ENCODE data around the gene NCK2. TPM values are rescaled to one million over a fixed set of nuclear protein-coding genes. Genes with fewer than 3 reads are reported as not detected.

NCK2 gene
- polyA plus RNA-seq, 1 of the 3 experiments (the other 2 are of a cell fraction), result 42.8 TPM

DNA sequence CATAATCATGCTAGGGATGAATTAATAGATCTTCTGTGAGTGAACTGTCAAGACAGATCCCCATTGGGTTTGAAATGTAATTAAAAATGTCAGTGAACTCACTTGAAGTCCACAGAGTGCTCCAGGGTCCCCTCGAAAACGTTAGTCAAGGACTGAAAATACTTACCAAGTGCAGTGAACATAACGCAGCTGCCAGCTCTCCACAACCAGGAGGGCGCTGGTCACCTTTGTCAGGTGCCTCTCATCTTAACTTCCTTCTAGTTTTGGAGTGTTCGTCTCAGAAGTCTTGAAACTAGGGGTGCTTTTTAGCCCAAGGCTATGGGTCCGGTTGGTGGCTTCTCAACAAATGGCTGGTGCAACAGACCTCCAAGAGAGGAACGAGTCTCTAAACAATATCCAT, 70.7 kb downstream of the NCK2 start:
- Histone ChIP-seq H3K36me3 (replicated peaks in 1 of 2; ENCODE audit: control insufficient read depth in 1 of 2, insufficient read depth in 2 of 2, low read length in 1 of 2) (peaks cover 7 to 9% of the 10 kb centered on the region in 2 experiments), H3K9ac (no peak overlapping the region), H3K4me2 (no peak overlapping the region), H3K4me1 (ENCODE audit: control insufficient read depth in 1 of 2, insufficient read depth in 2 of 2, low read depth in 1 of 2, low read length in 1 of 2) (peaks cover 0 to 30% of the 10 kb centered on the region in 2 experiments; a peak in 2 of 4 replicates), H3K79me2 (ENCODE audit: insufficient read depth) (peaks cover 34% of the 10 kb centered on the region; the same call in 1 of the 2 replicates), H3K9me2 (no peaks in the 10 kb centered on the region), H3K27me3 (ENCODE audit: insufficient read depth) (no peaks in the 10 kb centered on the region), H3K9me3 (no peaks in the 10 kb centered on the region), H3K4me3 (ENCODE audit: low read depth in 2 of 2, low read length in 1 of 2) (no peak overlapping the region), H2AFZ (ENCODE audit: low read depth) (no peak overlapping the region), H3F3A (replicated peaks; ENCODE audit: insufficient read depth) (no peaks in the 10 kb centered on the region), H3K27ac (ENCODE audit: low read depth in 2 of 2, low read length in 1 of 2) (no peak overlapping the region), H4K20me1 (ENCODE audit: insufficient read depth) (peaks cover 51% of the 10 kb centered on the region)
- TF ChIP-seq, protein P1, sequence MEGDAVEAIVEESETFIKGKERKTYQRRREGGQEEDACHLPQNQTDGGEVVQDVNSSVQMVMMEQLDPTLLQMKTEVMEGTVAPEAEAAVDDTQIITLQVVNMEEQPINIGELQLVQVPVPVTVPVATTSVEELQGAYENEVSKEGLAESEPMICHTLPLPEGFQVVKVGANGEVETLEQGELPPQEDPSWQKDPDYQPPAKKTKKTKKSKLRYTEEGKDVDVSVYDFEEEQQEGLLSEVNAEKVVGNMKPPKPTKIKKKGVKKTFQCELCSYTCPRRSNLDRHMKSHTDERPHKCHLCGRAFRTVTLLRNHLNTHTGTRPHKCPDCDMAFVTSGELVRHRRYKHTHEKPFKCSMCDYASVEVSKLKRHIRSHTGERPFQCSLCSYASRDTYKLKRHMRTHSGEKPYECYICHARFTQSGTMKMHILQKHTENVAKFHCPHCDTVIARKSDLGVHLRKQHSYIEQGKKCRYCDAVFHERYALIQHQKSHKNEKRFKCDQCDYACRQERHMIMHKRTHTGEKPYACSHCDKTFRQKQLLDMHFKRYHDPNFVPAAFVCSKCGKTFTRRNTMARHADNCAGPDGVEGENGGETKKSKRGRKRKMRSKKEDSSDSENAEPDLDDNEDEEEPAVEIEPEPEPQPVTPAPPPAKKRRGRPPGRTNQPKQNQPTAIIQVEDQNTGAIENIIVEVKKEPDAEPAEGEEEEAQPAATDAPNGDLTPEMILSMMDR (IDR thresholded peaks at IDR 0.05), result no peak
- TF ChIP-seq TCF12 (IDR thresholded peaks at IDR 0.05) (no peak), NRF1 (IDR thresholded peaks at IDR 0.05; ENCODE audit: low read depth, low read length) (no peak)
- WGBS (ENCODE audit: low lambda C conversion rate), result 91% methylated on average over 6 of the region's 7 CpGs
- CTCF ChIA-PET, result no interaction called here
- no peak for DNase-seq
- POLR2A ChIA-PET, result no interaction called here

DNA sequence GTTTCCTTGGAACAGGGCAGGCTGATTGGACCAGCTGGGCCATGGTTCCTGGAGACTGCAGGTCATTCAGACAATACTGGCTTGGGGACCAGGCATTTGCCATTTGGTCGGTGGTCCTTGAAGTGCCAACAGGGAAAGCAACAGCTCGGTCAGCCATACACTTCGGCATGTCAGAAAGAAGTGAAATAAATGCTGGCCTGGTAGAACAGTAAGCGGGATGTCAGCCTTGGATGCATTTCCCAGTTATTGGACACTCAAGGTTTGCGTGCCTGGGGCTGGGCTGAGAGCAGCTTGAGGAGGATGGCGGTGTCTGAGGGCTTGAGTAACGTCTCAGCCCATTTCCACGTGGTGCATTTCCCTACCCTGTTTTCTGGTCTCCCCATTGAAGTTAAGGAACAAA, 75.4 kb downstream of the NCK2 start:
- Histone ChIP-seq H3K9ac (no peak overlapping the region), H3K9me2 (no peaks in the 10 kb centered on the region), H3K79me2 (ENCODE audit: insufficient read depth) (peaks cover 11% of the 10 kb centered on the region; the same call in 1 of the 2 replicates), H2AFZ (ENCODE audit: low read depth) (no peak overlapping the region), H3K36me3 (replicated peaks in 1 of 2; ENCODE audit: control insufficient read depth in 1 of 2, insufficient read depth in 2 of 2, low read length in 1 of 2) (peaks cover 9% of the 10 kb centered on the region in 2 experiments), H3K27ac (ENCODE audit: low read depth in 2 of 2, low read length in 1 of 2) (no peak overlapping the region; a peak in 1 of 4 replicates), H3F3A (replicated peaks; ENCODE audit: insufficient read depth) (no peaks in the 10 kb centered on the region), H3K4me1 (ENCODE audit: control insufficient read depth in 1 of 2, insufficient read depth in 2 of 2, low read depth in 1 of 2, low read length in 1 of 2) (peaks cover 0 to 6% of the 10 kb centered on the region in 2 experiments; a peak in 1 of 4 replicates), H3K9me3 (no peaks in the 10 kb centered on the region), H3K4me2 (no peak overlapping the region), H4K20me1 (ENCODE audit: insufficient read depth) (peaks cover 14% of the 10 kb centered on the region; the same call in 1 of the 2 replicates), H3K27me3 (ENCODE audit: insufficient read depth) (no peaks in the 10 kb centered on the region), H3K4me3 (ENCODE audit: low read depth in 2 of 2, low read length in 1 of 2) (no peak overlapping the region)
- no peak for DNase-seq
- ChIA-PET CTCF (no interaction called here), POLR2A (no interaction called here)
- WGBS (ENCODE audit: low lambda C conversion rate), result 93% methylated on average over 8 of the region's 8 CpGs
- TF ChIP-seq GATA2 (CRISPR knock-in tag; IDR thresholded peaks at IDR 0.05), result no peak
- TF ChIP-seq, protein P2, sequence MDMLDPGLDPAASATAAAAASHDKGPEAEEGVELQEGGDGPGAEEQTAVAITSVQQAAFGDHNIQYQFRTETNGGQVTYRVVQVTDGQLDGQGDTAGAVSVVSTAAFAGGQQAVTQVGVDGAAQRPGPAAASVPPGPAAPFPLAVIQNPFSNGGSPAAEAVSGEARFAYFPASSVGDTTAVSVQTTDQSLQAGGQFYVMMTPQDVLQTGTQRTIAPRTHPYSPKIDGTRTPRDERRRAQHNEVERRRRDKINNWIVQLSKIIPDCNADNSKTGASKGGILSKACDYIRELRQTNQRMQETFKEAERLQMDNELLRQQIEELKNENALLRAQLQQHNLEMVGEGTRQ (IDR thresholded peaks at IDR 0.05; ENCODE audit: borderline replicate concordance, low read depth, low read length), result no peak
- TF ChIP-seq FOXM1 (IDR thresholded peaks at IDR 0.05; ENCODE audit: low read depth), result no peak
- TF ChIP-seq CHD2 (IDR thresholded peaks at IDR 0.05; ENCODE audit: low read length, partially characterized antibody), result no peak
- TF ChIP-seq EZH2phosphoT487 (IDR thresholded peaks at IDR 0.05; ENCODE audit: borderline replicate concordance, low read depth), result no peak
- TF ChIP-seq NFIC (IDR thresholded peaks at IDR 0.05; ENCODE audit: borderline replicate concordance), result no peak

DNA sequence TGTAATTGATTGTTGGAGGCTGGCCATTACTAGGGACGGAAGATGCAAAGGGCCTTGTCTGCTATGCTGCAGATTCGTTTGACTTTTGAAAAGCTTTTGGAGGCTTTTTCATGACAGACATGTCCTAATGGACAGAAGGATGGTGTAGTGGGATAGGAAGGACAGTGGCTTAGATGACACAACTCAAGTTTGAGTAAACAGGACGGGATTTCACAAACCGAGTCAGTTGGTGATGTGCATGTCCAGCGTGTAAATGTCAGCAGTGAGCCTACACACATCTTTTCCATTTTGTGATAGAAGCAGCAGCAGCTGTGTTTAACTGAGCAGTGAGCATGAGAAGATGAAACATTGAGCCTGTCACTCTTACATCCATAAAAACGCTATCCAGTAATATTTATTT, 76.0 kb downstream of the NCK2 start:
- Histone ChIP-seq H3K27ac (ENCODE audit: low read depth in 2 of 2, low read length in 1 of 2) (no peak overlapping the region), H3K9me3 (no peaks in the 10 kb centered on the region), H3K4me1 (ENCODE audit: control insufficient read depth in 1 of 2, insufficient read depth in 2 of 2, low read depth in 1 of 2, low read length in 1 of 2) (peaks cover 0 to 6% of the 10 kb centered on the region in 2 experiments; a peak in 1 of 4 replicates), H4K20me1 (ENCODE audit: insufficient read depth) (peaks cover 10% of the 10 kb centered on the region; the same call in 1 of the 2 replicates), H2AFZ (ENCODE audit: low read depth) (no peak overlapping the region), H3F3A (replicated peaks; ENCODE audit: insufficient read depth) (no peaks in the 10 kb centered on the region), H3K27me3 (ENCODE audit: insufficient read depth) (no peaks in the 10 kb centered on the region), H3K9me2 (no peaks in the 10 kb centered on the region), H3K79me2 (ENCODE audit: insufficient read depth) (peaks cover 11% of the 10 kb centered on the region; the same call in 1 of the 2 replicates), H3K4me3 (ENCODE audit: low read depth in 2 of 2, low read length in 1 of 2) (no peak overlapping the region), H3K36me3 (replicated peaks in 1 of 2; ENCODE audit: control insufficient read depth in 1 of 2, insufficient read depth in 2 of 2, low read length in 1 of 2) (peaks cover 9% of the 10 kb centered on the region in 2 experiments), H3K4me2 (no peak overlapping the region), H3K9ac (no peak overlapping the region)
- no peak for TF ChIP-seq NFIC (IDR thresholded peaks at IDR 0.05; ENCODE audit: borderline replicate concordance)
- TF ChIP-seq GATA2 (CRISPR knock-in tag; IDR thresholded peaks at IDR 0.05), result no peak
- TF ChIP-seq, protein P3, sequence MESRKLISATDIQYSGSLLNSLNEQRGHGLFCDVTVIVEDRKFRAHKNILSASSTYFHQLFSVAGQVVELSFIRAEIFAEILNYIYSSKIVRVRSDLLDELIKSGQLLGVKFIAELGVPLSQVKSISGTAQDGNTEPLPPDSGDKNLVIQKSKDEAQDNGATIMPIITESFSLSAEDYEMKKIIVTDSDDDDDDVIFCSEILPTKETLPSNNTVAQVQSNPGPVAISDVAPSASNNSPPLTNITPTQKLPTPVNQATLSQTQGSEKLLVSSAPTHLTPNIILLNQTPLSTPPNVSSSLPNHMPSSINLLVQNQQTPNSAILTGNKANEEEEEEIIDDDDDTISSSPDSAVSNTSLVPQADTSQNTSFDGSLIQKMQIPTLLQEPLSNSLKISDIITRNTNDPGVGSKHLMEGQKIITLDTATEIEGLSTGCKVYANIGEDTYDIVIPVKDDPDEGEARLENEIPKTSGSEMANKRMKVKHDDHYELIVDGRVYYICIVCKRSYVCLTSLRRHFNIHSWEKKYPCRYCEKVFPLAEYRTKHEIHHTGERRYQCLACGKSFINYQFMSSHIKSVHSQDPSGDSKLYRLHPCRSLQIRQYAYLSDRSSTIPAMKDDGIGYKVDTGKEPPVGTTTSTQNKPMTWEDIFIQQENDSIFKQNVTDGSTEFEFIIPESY (IDR thresholded peaks at IDR 0.05; ENCODE audit: borderline replicate concordance, low read depth), result no peak
- no peak for TF ChIP-seq FOXM1 (IDR thresholded peaks at IDR 0.05; ENCODE audit: low read depth)
- no peak for TF ChIP-seq FOSL2 (IDR thresholded peaks at IDR 0.05; ENCODE audit: borderline replicate concordance, low read depth)
- POLR2A ChIA-PET, result no interaction called here
- CTCF ChIA-PET, result no interaction called here
- 86% methylated on average over 6 of the region's 6 CpGs for WGBS (ENCODE audit: low lambda C conversion rate)
- no peak for DNase-seq

Data from SK-N-SH (cell line).